ENCODE data around the gene HTR7. TPM values are rescaled to one million over a fixed set of nuclear protein-coding genes. Genes with fewer than 3 reads are reported as not detected.

HTR7 gene
- total RNA-seq, 4 donors from 2014 or later = 0.33 to 1.7 (median 0.40) TPM

- DNase-seq (ENCODE audit: extremely low spot score) = no peak
- H3K27ac ChIP-seq (replicated peaks in 1 of 4) = no peak overlapping the region
- no peaks in the 10 kb centered on the region for H3K36me3 ChIP-seq
- H3K27me3 ChIP-seq = peaks cover 0 to 27% (median 0%) of the 10 kb centered on the region in 4 donors
- WGBS = 82% methylated on average over 3 of the region's 3 CpGs
- no peaks in the 10 kb centered on the region for H3K4me1 ChIP-seq
- no peaks in the 10 kb centered on the region for H3K9me3 ChIP-seq
- TF ChIP-seq POLR2AphosphoS5 (IDR thresholded peaks at IDR 0.05) (no peak), POLR2A (IDR thresholded peaks at IDR 0.05; ENCODE audit: low read depth) (no peak)
- intact Hi-C loops (cut with DNase I) = no loop called here
- no peak overlapping the region for H3K4me3 ChIP-seq
Measured at GRCh38 chr10:90746829-90747228, 111.0 kb downstream of the HTR7 start.

GRCh38 chr10:90745565-90745964, 112.3 kb downstream of the HTR7 start:
- TF ChIP-seq EP300 (IDR thresholded peaks at IDR 0.05) (no peak), CTCF (IDR thresholded peaks at IDR 0.05) (no peak), POLR2A (IDR thresholded peaks at IDR 0.05; ENCODE audit: low read depth) (no peak), POLR2AphosphoS5 (IDR thresholded peaks at IDR 0.05) (no peak)
- intact Hi-C loops (cut with DNase I) = no loop called here
- WGBS = 40% methylated on average over 2 of the region's 2 CpGs

GRCh38 chr10:90743291-90743690, 114.5 kb downstream of the HTR7 start:
- TF ChIP-seq EP300 (IDR thresholded peaks at IDR 0.05) (no peak), POLR2A (IDR thresholded peaks at IDR 0.05; ENCODE audit: low read depth) (no peak)
- Histone ChIP-seq H3K4me3 (no peak overlapping the region), H3K9me3 (no peaks in the 10 kb centered on the region), H3K36me3 (no peaks in the 10 kb centered on the region), H3K27me3 (peaks cover 0 to 6% (median 0%) of the 10 kb centered on the region in 4 donors), H3K27ac (replicated peaks in 1 of 4) (no peak overlapping the region), H3K4me1 (no peaks in the 10 kb centered on the region)
- intact Hi-C loops (cut with DNase I) = no loop called here
- WGBS = 82% methylated on average over 3 of the region's 3 CpGs
- no peak for DNase-seq (ENCODE audit: extremely low spot score)

More at GRCh38 chr10:90745565-90745964, 112.3 kb downstream of the HTR7 start:
- Histone ChIP-seq H3K36me3 (no peaks in the 10 kb centered on the region), H3K27ac (replicated peaks in 1 of 4) (no peak overlapping the region), H3K4me3 (no peak overlapping the region), H3K9me3 (no peaks in the 10 kb centered on the region), H3K4me1 (no peaks in the 10 kb centered on the region), H3K27me3 (peaks cover 0 to 17% (median 0%) of the 10 kb centered on the region in 4 donors)
- DNase-seq (ENCODE audit: extremely low spot score) = no peak

- intact Hi-C loops (cut with DNase I) = no loop called here
- Histone ChIP-seq H3K4me3 (no peak overlapping the region), H3K27ac (replicated peaks in 1 of 4) (no peak overlapping the region), H3K36me3 (no peaks in the 10 kb centered on the region), H3K4me1 (no peaks in the 10 kb centered on the region), H3K27me3 (peaks cover 0 to 6% (median 0%) of the 10 kb centered on the region in 4 donors), H3K9me3 (no peaks in the 10 kb centered on the region)
- no peak for TF ChIP-seq POLR2AphosphoS5 (IDR thresholded peaks at IDR 0.05)
- TF ChIP-seq EP300 (IDR thresholded peaks at IDR 0.05) = no peak
- TF ChIP-seq POLR2A (IDR thresholded peaks at IDR 0.05; ENCODE audit: low read depth) = no peak
- TF ChIP-seq CTCF (IDR thresholded peaks at IDR 0.05) = no peak
- WGBS = 78% methylated on average over 3 of the region's 3 CpGs
- no peak for DNase-seq (ENCODE audit: extremely low spot score)
Measured at GRCh38 chr10:90741926-90742565, 115.8 kb downstream of the HTR7 start.

- no peak for DNase-seq (ENCODE audit: extremely low spot score)
- WGBS = 73% methylated on average over 2 of the region's 2 CpGs
- Histone ChIP-seq H3K27ac (replicated peaks in 1 of 4) (no peak overlapping the region), H3K36me3 (no peaks in the 10 kb centered on the region), H3K4me3 (no peak overlapping the region), H3K9me3 (no peaks in the 10 kb centered on the region), H3K4me1 (no peaks in the 10 kb centered on the region), H3K27me3 (peaks cover 0 to 6% (median 0%) of the 10 kb centered on the region in 4 donors)
- no peak for TF ChIP-seq POLR2AphosphoS5 (IDR thresholded peaks at IDR 0.05)
- intact Hi-C loops (cut with DNase I) = no loop called here
Measured at GRCh38 chr10:90740265-90740664, 117.6 kb downstream of the HTR7 start.

GRCh38 chr10:90738885-90739284, 119.0 kb downstream of the HTR7 start:
- Histone ChIP-seq H3K4me3 (no peak overlapping the region), H3K27ac (replicated peaks in 1 of 4) (no peak overlapping the region), H3K27me3 (peaks cover 0 to 6% (median 0%) of the 10 kb centered on the region in 4 donors), H3K36me3 (no peaks in the 10 kb centered on the region), H3K9me3 (no peaks in the 10 kb centered on the region), H3K4me1 (no peaks in the 10 kb centered on the region)
- no peak for TF ChIP-seq EP300 (IDR thresholded peaks at IDR 0.05)
- no peak for TF ChIP-seq POLR2A (IDR thresholded peaks at IDR 0.05; ENCODE audit: low read depth)
- TF ChIP-seq CTCF (IDR thresholded peaks at IDR 0.05) = no peak
- TF ChIP-seq POLR2AphosphoS5 (IDR thresholded peaks at IDR 0.05) = no peak
- 40% methylated on average over 2 of the region's 2 CpGs for WGBS
- DNase-seq (ENCODE audit: extremely low spot score) = no peak
- intact Hi-C loops (cut with DNase I) = no loop called here
